HG02870 (cell line): ENCODE data around the gene C2CD4C.
"Not testable (repeated sequence)": the region's sequence is repeated elsewhere in the genome, so short reads cannot be mapped to it uniquely, and the experiment has no call there.

Experiments used
- ATAC-seq: cut with Tn5 transposase; IDR thresholded peaks from one replicate; pipeline ENCODE4 v1.9.1; 2021; ENCODE audit warnings: mild to moderate bottlenecking, moderate library complexity; ENCODE audit not compliant: unreplicated experiment

C2CD4C gene

GRCh38 chr19:369256-369655 is 39.7 kb downstream of the C2CD4C start:
- ATAC-seq: no peak

- no peak for ATAC-seq
These were observed 40.3 kb downstream of the C2CD4C start for GRCh38 chr19:368630-369024.

- no peak for ATAC-seq
These were observed 40.9 kb downstream of the C2CD4C start for GRCh38 chr19:367963-368629.

- ATAC-seq: no peak
These were observed 41.4 kb downstream of the C2CD4C start for GRCh38 chr19:367561-367960.

- no peak for ATAC-seq
These were observed 42.0 kb downstream of the C2CD4C start for GRCh38 chr19:366951-367350.

- no peak for ATAC-seq
These were observed 42.7 kb downstream of the C2CD4C start for GRCh38 chr19:366205-366783.

- no peak for ATAC-seq
These were observed 44.3 kb downstream of the C2CD4C start for GRCh38 chr19:364496-365287.

- no peak for ATAC-seq
These were observed 46.3 kb downstream of the C2CD4C start for GRCh38 chr19:362683-363082.

GRCh38 chr19:362154-362553 is 46.8 kb downstream of the C2CD4C start:
- ATAC-seq: no peak

- no peak for ATAC-seq
These were observed 49.4 kb downstream of the C2CD4C start for GRCh38 chr19:359653-359925.

GRCh38 chr19:355536-355935 is 53.4 kb downstream of the C2CD4C start:
- ATAC-seq: not testable (repeated sequence)
